HCT116 (cell line): Measurements from ENCODE around the gene HTR3E. TPM values are rescaled to one million over a fixed set of nuclear protein-coding genes. Genes with fewer than 3 reads are reported as not detected.

Experiments used
- ATAC-seq: fragments of 200-7000 bp; cut with Tn5 transposase; 2 replicates; pipeline ENCODE4 v1.9.1; 2020; ENCODE audit warnings: mild to moderate bottlenecking, moderate library complexity
- BruUV-seq: library from RNA; stranded (reverse); fragments of 400-500 nt; replicated peaks from 2 replicates; lab custom pipeline; 2021; lab: Mats Ljungman, UMichigan
- CTCF ChIA-PET: fragments of 300-600 bp; sonication (Branson Sonifier 250); formaldehyde crosslinking; loops from one replicate; lab custom pipeline; 2021; ENCODE audit warnings: antibody characterized with exemption; lab: Charles Lee
- POLR2A ChIA-PET: fragments of 300-600, 350-600 bp; sonication (Branson Sonifier 250); formaldehyde crosslinking; loops from one replicate; lab custom pipeline; 2021; ENCODE audit warnings: antibody characterized with exemption; lab: Charles Lee
- RAD21 ChIA-PET, 2 experiments: fragments of 300-600 bp; sonication (Branson Sonifier 250); formaldehyde crosslinking; loops; one replicate each; lab custom pipeline; 2023; ENCODE audit warnings: low total read pairs in 2 of 2; ENCODE audit not compliant: uncharacterized antibody in 2 of 2, unreplicated experiment in 2 of 2, low non-redundant PET in 1 of 2; lab: Charles Lee
- DNase-seq: peaks from one replicate; pipeline ENCODE4 v3.0.0-alpha.2; 2010; ENCODE audit warnings: low read depth, low spot score
- H2AFZ ChIP-seq: fragments of 200-600 bp; shearing (Covaris generic), sonication (generic); 2 replicates; pipeline ENCODE4 v1.6.1; 2017; ENCODE audit warnings: low read depth, mixed run types, mixed read lengths, antibody characterized with exemption, low read length; ENCODE audit not compliant: poor library complexity, severe bottlenecking
- H3K27ac ChIP-seq: 2 replicates; pipeline ENCODE4 v1.5.1; 2012; ENCODE audit warnings: low read depth, low read length
- H3K27me3 ChIP-seq: fragments of 200-600 bp; sonication (generic); 2 replicates; pipeline ENCODE4 v1.6.1; 2016; ENCODE audit warnings: mixed run types, low read length, mixed read lengths; ENCODE audit not compliant: insufficient read depth
- H3K36me3 ChIP-seq, 2 experiments: fragments of 200-500 bp in 1 of 2; fragments of 200-600 bp in 1 of 2; sonication (Bioruptor generic) in 1 of 2; sonication (generic) in 1 of 2; 2 replicates each; pipeline versions ENCODE4 v1.5.1 to v1.6.1; 2014 to 2016; ENCODE audit warnings: low read length in 2 of 2, inconsistent platforms in 1 of 2, mixed read lengths in 1 of 2, mixed run types in 1 of 2; ENCODE audit not compliant: insufficient read depth in 2 of 2, control insufficient read depth in 1 of 2
- H3K4me1 ChIP-seq, 2 experiments: fragments of 200-600 bp in 1 of 2; sonication (generic) in 1 of 2; 2 replicates each; pipeline versions ENCODE4 v1.5.1 to v1.6.1; 2012 to 2017; ENCODE audit warnings: low read length in 2 of 2, inconsistent platforms in 1 of 2, mild to moderate bottlenecking in 1 of 2, mixed read lengths in 1 of 2, mixed run types in 1 of 2, moderate library complexity in 1 of 2; ENCODE audit not compliant: insufficient read depth in 2 of 2, control insufficient read depth in 1 of 2
- H3K4me2 ChIP-seq: fragments of 200-600 bp; sonication (generic); 2 replicates; pipeline ENCODE4 v1.6.1; 2017; ENCODE audit warnings: mixed run types, low read length, mixed read lengths
- H3K4me3 ChIP-seq, 2 experiments: fragments of 200-600 bp in 1 of 2; sonication (generic) in 1 of 2; replicated peaks in 1 of 2; 2 replicates each; pipeline ENCODE4 v1.5.1; 2011 to 2016; ENCODE audit warnings: low read length in 2 of 2, control low read depth in 1 of 2, low read depth in 1 of 2, mild to moderate bottlenecking in 1 of 2, mixed read lengths in 1 of 2, mixed run types in 1 of 2
- H3K79me2 ChIP-seq: fragments of 200-600 bp; sonication (generic); 2 replicates; pipeline ENCODE4 v1.6.1; 2017; ENCODE audit warnings: mild to moderate bottlenecking, mixed run types, low read length, moderate library complexity, mixed read lengths; ENCODE audit not compliant: insufficient read depth
- H3K9ac ChIP-seq: fragments of 200-600 bp; sonication (generic); 2 replicates; pipeline ENCODE4 v1.6.1; 2016; ENCODE audit warnings: low read length, mixed read lengths
- H3K9me2 ChIP-seq: fragments of 200-600 bp; sonication (generic), shearing (Covaris generic); 2 replicates; pipeline ENCODE4 v1.6.1; 2017; ENCODE audit warnings: mixed run types, mild to moderate bottlenecking, moderate library complexity; ENCODE audit not compliant: insufficient read depth
- H3K9me3 ChIP-seq, 2 experiments: fragments of 200-500 bp in 1 of 2; fragments of 200-600 bp in 1 of 2; sonication (Bioruptor generic) in 1 of 2; sonication (generic) in 1 of 2; 2 replicates each; pipeline ENCODE4 v1.6.1; 2014 to 2017; ENCODE audit warnings: low read length in 2 of 2, mixed read lengths in 2 of 2, inconsistent platforms in 1 of 2, low read depth in 1 of 2, mild to moderate bottlenecking in 1 of 2, mixed run types in 1 of 2, moderate library complexity in 1 of 2; ENCODE audit not compliant: control insufficient read depth in 1 of 2, insufficient read depth in 1 of 2
- H4K20me1 ChIP-seq: fragments of 200-600 bp; sonication (generic), shearing (Covaris generic); 2 replicates; pipeline ENCODE4 v1.6.1; 2017; ENCODE audit warnings: mixed run types, mild to moderate bottlenecking, moderate library complexity; ENCODE audit not compliant: insufficient read depth
- EGR1 ChIP-seq: IDR thresholded peaks from 2 replicates; pipeline ENCODE4 v1.6.1; 2012; ENCODE audit warnings: low read depth
- ELF1 ChIP-seq: IDR thresholded peaks from 2 replicates; pipeline ENCODE4 v1.6.1; 2012; ENCODE audit warnings: low read depth, borderline replicate concordance
- EZH2 ChIP-seq: fragments of 200-600 bp; sonication (generic); IDR thresholded peaks from 2 replicates; pipeline ENCODE4 v1.6.1; 2017; ENCODE audit warnings: antibody characterized with exemption, mixed run types
- FOSL1 ChIP-seq: IDR thresholded peaks from 2 replicates; pipeline ENCODE4 v1.6.1; 2012; ENCODE audit warnings: low read depth
- POLR2AphosphoS5 ChIP-seq: IDR thresholded peaks from 2 replicates; pipeline ENCODE4 v1.6.1; 2011; ENCODE audit warnings: mild to moderate bottlenecking, low read depth, low read length, moderate library complexity
- SP1 ChIP-seq: IDR thresholded peaks from 2 replicates; pipeline ENCODE4 v1.6.1; 2012; ENCODE audit warnings: low read depth
- YY1 ChIP-seq: IDR thresholded peaks from 2 replicates; pipeline ENCODE4 v1.6.1; 2011; ENCODE audit warnings: low read length, low read depth, moderate library complexity, mild to moderate bottlenecking; ENCODE audit not compliant: insufficient replicate concordance; ENCODE audit errors: extremely low read depth
- ZFX ChIP-seq: fragments of 450-650 bp; IDR thresholded peaks from 2 replicates; pipeline ENCODE4 v1.6.1; 2017
- intact Hi-C: fragments of 100-400 bp; cut with micrococcal nuclease; formaldehyde crosslinking; loops from 2 replicates; pipeline ENCODE4 v1.10.0; 2022
- total RNA-seq: library from RNA; stranded (reverse); gene quantifications from one replicate; pipeline ENCODE4 v1.2.1, GENCODE V29; 2021; ENCODE audit not compliant: unreplicated experiment
- TF ChIP-seq, protein P1 (sequence below), 3 experiments: fragments of 200-600 bp in 1 of 3; sonication (generic) in 1 of 3; IDR thresholded peaks in 2 of 3; conservative IDR thresholded peaks in 1 of 3; 2 replicates each; pipeline ENCODE4 v1.5.1; 2012 to 2017; ENCODE audit warnings: low read depth in 2 of 3, low read length in 2 of 3, antibody characterized with exemption in 1 of 3, borderline replicate concordance in 1 of 3, control low read depth in 1 of 3, mild to moderate bottlenecking in 1 of 3, mixed read lengths in 1 of 3, mixed run types in 1 of 3, moderate library complexity in 1 of 3; ENCODE audit not compliant: insufficient read depth in 1 of 3
- TF ChIP-seq, protein P2 (sequence below): IDR thresholded peaks from 2 replicates; pipeline ENCODE4 v1.6.1; 2012

Gene HTR3E
- total RNA-seq, 1 experiment from 2014 or later = not detected

DNA sequence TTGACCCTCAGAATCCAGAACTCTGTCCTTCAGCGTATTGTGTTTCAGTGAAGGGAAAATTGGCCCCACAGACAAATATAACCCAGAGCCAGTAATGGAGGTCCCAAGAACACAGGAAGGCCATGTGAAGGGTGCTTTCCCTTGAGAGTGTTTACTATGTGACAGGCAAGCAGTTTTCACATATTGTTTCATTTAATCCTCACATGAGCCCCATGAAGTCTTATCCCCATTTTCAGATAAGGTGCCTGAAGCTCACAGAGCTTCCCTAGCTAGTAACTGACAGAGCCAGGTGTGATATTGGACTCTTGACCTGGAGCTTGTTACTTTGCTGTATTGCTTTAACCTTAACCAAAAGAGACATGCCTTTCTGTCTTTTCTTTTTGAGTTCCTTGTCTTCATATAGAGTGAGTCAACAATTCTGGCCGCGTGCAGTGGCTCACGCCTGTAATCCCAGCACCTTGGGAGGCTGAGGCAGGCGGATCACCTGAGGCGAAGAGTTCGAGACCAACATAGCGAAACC lies 48.9 kb downstream of the HTR3E start:
- Histone ChIP-seq H3K27me3 (no peaks in the 10 kb centered on the region), H3K79me2 (peaks cover 2% of the 10 kb centered on the region; the same call in 1 of the 2 replicates), H3K4me1 (peaks cover 0 to 17% of the 10 kb centered on the region in 2 experiments; a peak in 1 of 4 replicates), H3K4me2 (no peak overlapping the region), H2AFZ (no peak overlapping the region), H3K4me3 (no peak overlapping the region), H3K27ac (peak overlapping the region; percentile 8; the same call in 1 of the 2 replicates), H3K9me3 (no peaks in the 10 kb centered on the region), H3K9me2 (no peaks in the 10 kb centered on the region), H3K36me3 (peaks cover 32 to 38% of the 10 kb centered on the region in 2 experiments), H3K9ac (no peak overlapping the region), H4K20me1 (no peaks in the 10 kb centered on the region)
- intact Hi-C loops = loop anchor here (1.0 to 2.0 kb wide), 2 partner anchors 103 to 143 kb away; partner anchors contain the start of genes ALG3 and EEF1AKMT4
- TF ChIP-seq, protein P1, sequence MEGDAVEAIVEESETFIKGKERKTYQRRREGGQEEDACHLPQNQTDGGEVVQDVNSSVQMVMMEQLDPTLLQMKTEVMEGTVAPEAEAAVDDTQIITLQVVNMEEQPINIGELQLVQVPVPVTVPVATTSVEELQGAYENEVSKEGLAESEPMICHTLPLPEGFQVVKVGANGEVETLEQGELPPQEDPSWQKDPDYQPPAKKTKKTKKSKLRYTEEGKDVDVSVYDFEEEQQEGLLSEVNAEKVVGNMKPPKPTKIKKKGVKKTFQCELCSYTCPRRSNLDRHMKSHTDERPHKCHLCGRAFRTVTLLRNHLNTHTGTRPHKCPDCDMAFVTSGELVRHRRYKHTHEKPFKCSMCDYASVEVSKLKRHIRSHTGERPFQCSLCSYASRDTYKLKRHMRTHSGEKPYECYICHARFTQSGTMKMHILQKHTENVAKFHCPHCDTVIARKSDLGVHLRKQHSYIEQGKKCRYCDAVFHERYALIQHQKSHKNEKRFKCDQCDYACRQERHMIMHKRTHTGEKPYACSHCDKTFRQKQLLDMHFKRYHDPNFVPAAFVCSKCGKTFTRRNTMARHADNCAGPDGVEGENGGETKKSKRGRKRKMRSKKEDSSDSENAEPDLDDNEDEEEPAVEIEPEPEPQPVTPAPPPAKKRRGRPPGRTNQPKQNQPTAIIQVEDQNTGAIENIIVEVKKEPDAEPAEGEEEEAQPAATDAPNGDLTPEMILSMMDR (IDR thresholded peaks at IDR 0.05 in 2 of 3, conservative IDR thresholded peaks at IDR 0.05 in 1 of 3; ENCODE audit: borderline replicate concordance in 1 of 3, insufficient read depth in 1 of 3, low read depth in 2 of 3, low read length in 2 of 3) = no peak
- TF ChIP-seq EGR1 = no peak
- no peak for TF ChIP-seq POLR2AphosphoS5
- no peak for TF ChIP-seq ZFX
- ChIA-PET RAD21 (interaction anchor here (0.7 to 1.0 kb wide), 3 partner anchors 96 to 143 kb away, joined by 3 read pairs; no protein-coding TSS in a partner anchor), POLR2A (interaction anchor here (1.3 to 2.3 kb wide), 2 partner anchors 11 to 40 kb away, joined by 3 to 7 read pairs; partner anchors contain the start of genes ABCF3 and EIF2B5), CTCF (interaction anchor here (1.0 to 2.1 kb wide), 5 partner anchors 96 to 143 kb away, joined by 4 to 9 read pairs (median 6); partner anchors contain the start of gene EEF1AKMT4)
- BruUV-seq = no TSS peak
- no peak for ATAC-seq
- DNase-seq = no peak

DNA sequence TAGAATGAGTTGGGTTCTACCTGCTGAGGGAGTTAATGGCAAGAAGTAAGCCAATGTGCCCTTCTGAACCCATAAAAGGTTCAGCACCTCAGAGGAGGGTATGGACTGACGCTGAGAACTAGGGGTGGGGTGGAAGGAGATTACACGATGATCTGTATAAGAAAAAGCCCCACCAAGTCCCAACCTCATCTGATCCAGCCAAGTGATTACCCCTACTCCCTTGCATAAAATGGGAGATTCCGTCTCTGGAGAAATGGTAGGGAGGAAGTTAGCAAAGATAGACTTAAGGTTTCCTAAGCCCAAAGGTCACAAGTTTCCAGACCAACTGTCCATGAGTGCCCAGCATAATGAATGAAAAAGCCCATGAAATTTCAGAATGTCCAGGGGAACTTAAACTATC lies 51.2 kb downstream of the HTR3E start:
- ATAC-seq = no peak
- TF ChIP-seq ELF1 = no peak
- no peak for TF ChIP-seq EZH2
- TF ChIP-seq FOSL1 = no peak
- no peak for TF ChIP-seq YY1
- no peak for TF ChIP-seq EGR1
- TF ChIP-seq, protein P1 (IDR thresholded peaks at IDR 0.05 in 2 of 3, conservative IDR thresholded peaks at IDR 0.05 in 1 of 3; ENCODE audit: borderline replicate concordance in 1 of 3, insufficient read depth in 1 of 3, low read depth in 2 of 3, low read length in 2 of 3) = no peak
- TF ChIP-seq SP1 = no peak
- TF ChIP-seq, protein P2, sequence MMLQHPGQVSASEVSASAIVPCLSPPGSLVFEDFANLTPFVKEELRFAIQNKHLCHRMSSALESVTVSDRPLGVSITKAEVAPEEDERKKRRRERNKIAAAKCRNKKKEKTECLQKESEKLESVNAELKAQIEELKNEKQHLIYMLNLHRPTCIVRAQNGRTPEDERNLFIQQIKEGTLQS = no peak

More for the DNA sequence above, 51.2 kb downstream of the HTR3E start:
- DNase-seq = no peak
- ChIA-PET RAD21 (no interaction called here), CTCF (no interaction called here), POLR2A (no interaction called here)
- no TSS peak for BruUV-seq
- Histone ChIP-seq H3K36me3 (peaks cover 11 to 20% of the 10 kb centered on the region in 2 experiments; a peak in 3 of 4 replicates), H3K4me1 (peaks cover 0 to 17% of the 10 kb centered on the region in 2 experiments; a peak in 1 of 4 replicates), H3K79me2 (no peaks in the 10 kb centered on the region), H3K4me2 (no peak overlapping the region), H3K27me3 (no peaks in the 10 kb centered on the region), H3K4me3 (no peak overlapping the region), H3K9me3 (no peaks in the 10 kb centered on the region), H4K20me1 (no peaks in the 10 kb centered on the region), H3K9me2 (no peaks in the 10 kb centered on the region), H3K27ac (no peak overlapping the region), H3K9ac (no peak overlapping the region), H2AFZ (no peak overlapping the region)
- intact Hi-C loops = no loop called here
